Kidney (tissue), 14 donors: ENCODE measurements around the gene TMX2. TPM values are rescaled to one million over a fixed set of nuclear protein-coding genes. Genes with fewer than 3 reads are reported as not detected.

Experiments
- DNase-seq, 5 donors: peaks; one replicate each; pipeline ENCODE4 v3.0.0-alpha.2; 2013 to 2020
- FAIRE-seq: peaks from 2 replicates; lab custom pipeline; 2012; peaks lifted over from hg19 to GRCh38; lab: Jason Lieb, UNC
- H3K27ac ChIP-seq, 2 donors: one replicate each; pipeline ENCODE4 v1.7.0; 2013; ENCODE audit warnings: low read depth in 2 of 2, low read length in 2 of 2, inconsistent platforms in 1 of 2
- H3K27me3 ChIP-seq: one replicate; pipeline ENCODE4 v1.7.1; 2013; ENCODE audit warnings: low read length, inconsistent platforms; ENCODE audit not compliant: control insufficient read depth, insufficient read depth
- H3K36me3 ChIP-seq, 3 donors: one replicate each; pipeline versions ENCODE4 v1.7.0 to v1.7.1; 2013; ENCODE audit warnings: low read length in 3 of 3, control low read depth in 1 of 3, inconsistent platforms in 1 of 3; ENCODE audit not compliant: insufficient read depth in 3 of 3, control insufficient read depth in 2 of 3
- H3K4me1 ChIP-seq, 3 donors: one replicate each; pipeline versions ENCODE4 v1.7.0 to v1.7.1; 2013; ENCODE audit warnings: low read length in 3 of 3, inconsistent platforms in 1 of 3, low read depth in 1 of 3; ENCODE audit not compliant: control insufficient read depth in 2 of 3, insufficient read depth in 2 of 3
- H3K4me3 ChIP-seq, 3 donors: one replicate each; pipeline versions ENCODE4 v1.7.0 to v1.8.1; 2013; ENCODE audit warnings: low read length in 3 of 3, control low read depth in 1 of 3, inconsistent platforms in 1 of 3
- H3K9ac ChIP-seq, 3 donors: one replicate each; pipeline versions ENCODE4 v1.7.0 to v1.7.1; 2013; ENCODE audit warnings: low read length in 3 of 3, control low read depth in 1 of 3, inconsistent platforms in 1 of 3
- H3K9me3 ChIP-seq, 3 donors: one replicate each; pipeline versions ENCODE4 v1.7.0 to v1.7.1; 2013; ENCODE audit warnings: low read length in 3 of 3, control low read depth in 1 of 3, inconsistent platforms in 1 of 3; ENCODE audit not compliant: control insufficient read depth in 2 of 3, insufficient read depth in 1 of 3
- CTCF ChIP-seq: IDR thresholded peaks from 3 replicates; pipeline ENCODE4 v1.5.1; 2012; ENCODE audit warnings: mild to moderate bottlenecking, moderate library complexity, borderline replicate concordance; ENCODE audit not compliant: insufficient read depth; ENCODE audit errors: extremely low read depth
- intact Hi-C: fragments of 100-400 bp; cut with DNase I; formaldehyde crosslinking; loops from one replicate; pipeline ENCODE4 v1.11.1; 2022
- polyA plus RNA-seq: library from polyadenylated mRNA; stranded (reverse); fragments of 350-450 nt; fragmentation: Illumina TruSeq; extraction: RNeasy Lipid Tissue Mini Kit (QIAGEN cat#74804); gene quantifications from one replicate; pipeline ENCODE4 v1.2.3, GENCODE V29; 2014; ENCODE audit warnings: low read depth, low replicate concordance; ENCODE audit not compliant: insufficient read depth
- total RNA-seq: library from RNA; stranded (reverse); fragmentation: NEBNext Ultra II Directional; extraction: Animal tissue kit (Norgen Biotek cat#: 25700); gene quantifications from one replicate; pipeline ENCODE4 v1.2.1, GENCODE V29; 2021
- donor health status: control.
- donor health status: control.
- donor health status: control.
- donor health status: control.
- donor health status: control.
- donor health status: DM: yes; HTN: yes; CAD: no.
- donor health status: Normal renal cell carcinoma (clear cell type).

The TMX2 gene
- total and polyA plus RNA-seq, 2 donors from 2014 or later = 86.1 to 133 TPM

DNA sequence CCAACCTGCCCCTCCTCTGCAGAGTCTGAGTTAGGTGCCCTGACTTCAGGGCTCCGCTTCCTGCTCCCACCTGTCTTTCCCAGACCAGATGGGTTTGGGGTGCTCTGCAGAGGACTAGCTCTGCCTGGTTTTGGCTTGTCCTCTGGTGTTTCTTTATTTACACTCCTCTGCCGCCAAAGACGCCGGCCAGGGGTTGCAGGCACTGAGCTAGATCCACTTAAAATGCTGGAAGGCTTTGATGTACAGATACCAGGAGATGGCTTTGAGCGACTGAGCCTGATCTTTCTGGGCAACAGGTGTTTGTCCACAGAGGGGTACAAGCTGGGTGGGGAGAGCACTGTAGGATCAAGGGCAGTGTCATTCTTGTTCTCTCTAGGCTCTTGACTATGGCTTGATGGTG, 32.8 kb downstream of the TMX2 start:
- peaks cover 4 to 20% (median 13%) of the 10 kb centered on the region in 3 donors for H3K36me3 ChIP-seq
- no peak overlapping the region for H3K9ac ChIP-seq
- no peak overlapping the region for H3K4me3 ChIP-seq
- FAIRE-seq = no peak
- no peaks in the 10 kb centered on the region for H3K27me3 ChIP-seq
- no peak for TF ChIP-seq CTCF
- no peak for DNase-seq
- intact Hi-C loops = no loop called here
- H3K9me3 ChIP-seq = no peaks in the 10 kb centered on the region
- H3K4me1 ChIP-seq = peaks cover 2 to 14% (median 13%) of the 10 kb centered on the region in 3 donors
- no peak overlapping the region for H3K27ac ChIP-seq

GRCh38 chr11:57746920-57747319, 34.5 kb downstream of the TMX2 start:
- no peak for FAIRE-seq
- TF ChIP-seq CTCF = no peak
- H3K4me3 ChIP-seq = no peak overlapping the region
- H3K4me1 ChIP-seq = peaks cover 2 to 14% (median 13%) of the 10 kb centered on the region in 3 donors
- no peak overlapping the region for H3K27ac ChIP-seq
- no peaks in the 10 kb centered on the region for H3K9me3 ChIP-seq
- peaks cover 4 to 20% (median 13%) of the 10 kb centered on the region in 3 donors for H3K36me3 ChIP-seq
- H3K9ac ChIP-seq = no peak overlapping the region
- H3K27me3 ChIP-seq = no peaks in the 10 kb centered on the region
- no peak for DNase-seq
- intact Hi-C loops = no loop called here

DNA sequence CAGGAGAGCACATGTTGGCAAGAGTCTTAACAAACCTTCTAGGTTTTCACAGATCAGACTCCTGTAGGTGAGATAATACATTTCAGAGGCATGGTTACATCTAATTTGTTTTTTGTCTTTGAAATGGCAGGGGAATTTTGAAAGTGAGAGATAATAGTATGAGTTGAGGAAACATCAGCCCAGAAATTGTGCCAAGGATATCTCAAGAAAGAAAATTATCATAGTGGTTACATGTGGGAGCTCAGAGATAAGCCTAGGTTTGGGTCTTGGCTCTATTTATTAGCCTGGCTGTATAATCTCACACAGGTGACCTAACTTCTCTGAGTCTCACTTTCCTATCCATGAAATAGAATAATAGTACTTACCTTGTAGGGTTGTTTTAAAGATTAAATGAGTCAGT, 38.8 kb downstream of the TMX2 start:
- peaks cover 0 to 3% (median 0%) of the 10 kb centered on the region in 3 donors for H3K4me1 ChIP-seq
- no peaks in the 10 kb centered on the region for H3K9me3 ChIP-seq
- no peak for TF ChIP-seq CTCF
- intact Hi-C loops = no loop called here
- FAIRE-seq (no peak), DNase-seq (no peak)
- no peak overlapping the region for H3K9ac ChIP-seq
- H3K27ac ChIP-seq = no peak overlapping the region
- no peaks in the 10 kb centered on the region for H3K36me3 ChIP-seq
- no peak overlapping the region for H3K4me3 ChIP-seq
- H3K27me3 ChIP-seq = no peaks in the 10 kb centered on the region
